SK-N-SH (cell line): ENCODE measurements around the gene TMEM132D.

Experiments used
- CHD2 ChIP-seq: fragments of 150-350 bp; IDR thresholded peaks from 2 replicates; pipeline ENCODE4 v1.6.1; 2018; ENCODE audit warnings: low read length; ENCODE audit not compliant: partially characterized antibody
- CTCF ChIP-seq: fragments of 200-600 bp; sonication (generic); IDR thresholded peaks from 2 replicates; pipeline ENCODE4 v1.6.1; 2017; ENCODE audit warnings: antibody characterized with exemption, mild to moderate bottlenecking, moderate library complexity
- ELF1 ChIP-seq: IDR thresholded peaks from 2 replicates; pipeline ENCODE4 v1.4.0; 2012
- EP300 ChIP-seq, 2 experiments: IDR thresholded peaks; 2 replicates each; pipeline versions ENCODE4 v1.4.0 to v1.6.1; 2012; ENCODE audit warnings: borderline replicate concordance in 1 of 2, low read depth in 1 of 2, low read length in 1 of 2
- FOSL2 ChIP-seq: IDR thresholded peaks from 2 replicates; pipeline ENCODE4 v1.4.0; 2012; ENCODE audit warnings: low read depth, mild to moderate bottlenecking, moderate library complexity, borderline replicate concordance
- IRF3 ChIP-seq: fragments of 150-350 bp; IDR thresholded peaks from 2 replicates; pipeline ENCODE4 v1.6.1; 2016; ENCODE audit warnings: mild to moderate bottlenecking, low read depth, low read length
- MAX ChIP-seq: IDR thresholded peaks from 2 replicates; pipeline ENCODE4 v1.4.0; 2012; ENCODE audit warnings: low read depth
- MEF2A ChIP-seq: IDR thresholded peaks from 2 replicates; pipeline ENCODE4 v1.4.0; 2012; ENCODE audit warnings: low read depth, borderline replicate concordance
- RAD21 ChIP-seq: IDR thresholded peaks from 2 replicates; pipeline ENCODE4 v1.6.1; 2012; ENCODE audit warnings: mild to moderate bottlenecking, low read length
- SIN3A ChIP-seq: IDR thresholded peaks from 2 replicates; pipeline ENCODE4 v1.6.1; 2012; ENCODE audit warnings: low read depth, mild to moderate bottlenecking, low read length, moderate library complexity, borderline replicate concordance
- SMC3 ChIP-seq: IDR thresholded peaks from 2 replicates; pipeline ENCODE4 v1.6.1; 2012; ENCODE audit warnings: low read depth, low read length, improper control_type of control experiment
- USF1 ChIP-seq: IDR thresholded peaks from 2 replicates; pipeline ENCODE4 v1.4.0; 2012; ENCODE audit warnings: low read depth, borderline replicate concordance
- ZBTB33 ChIP-seq: IDR thresholded peaks from 2 replicates; pipeline ENCODE4 v1.4.0; 2012; ENCODE audit warnings: low read depth, borderline replicate concordance

- no peak for TF ChIP-seq CTCF
- no peak for TF ChIP-seq EP300 (IDR thresholded peaks at IDR 0.05; ENCODE audit: borderline replicate concordance in 1 of 2, low read depth in 1 of 2, low read length in 1 of 2)
- TF ChIP-seq CHD2: no peak
- TF ChIP-seq ELF1: no peak
- no peak for TF ChIP-seq RAD21
- no peak for TF ChIP-seq USF1
- TF ChIP-seq ZBTB33: no peak
- no peak for TF ChIP-seq IRF3
- no peak for TF ChIP-seq SIN3A
- no peak for TF ChIP-seq MAX
- no peak for TF ChIP-seq MEF2A
- TF ChIP-seq FOSL2: no peak
- TF ChIP-seq SMC3: no peak
Measured at GRCh38 chr12:129404556-129404955, 499.3 kb downstream of the TMEM132D start.
